CD4-positive, alpha-beta T cell treated with Interferon alpha-2 for 1 hour (primary cell): ENCODE data around the gene EPDR1.

Experiments used
- DNase-seq, 2 donors: peaks; one replicate each; pipeline ENCODE4 v3.0.0-alpha.2; 2020 to 2022

The EPDR1 gene

DNA sequence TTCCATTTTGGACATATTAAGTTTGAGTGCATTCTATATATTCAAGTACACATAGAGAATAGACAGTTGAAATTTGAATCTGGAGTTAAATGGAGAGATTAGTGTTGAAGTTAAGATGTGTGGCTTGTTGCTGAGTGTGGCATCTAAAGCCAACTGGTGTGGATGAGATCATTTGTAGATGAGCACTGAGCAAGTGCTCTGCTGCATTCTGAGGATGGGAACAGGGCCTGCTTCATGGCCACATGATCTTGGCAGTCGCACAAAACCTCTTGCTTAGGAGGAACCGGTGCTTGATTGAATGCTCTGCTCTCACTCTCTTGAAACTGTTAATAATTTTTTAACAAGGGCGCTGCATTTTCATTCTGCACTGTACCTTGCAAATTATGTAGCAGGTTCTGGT is 62.0 kb downstream of the EPDR1 start:
- DNase-seq, result no peak

DNA sequence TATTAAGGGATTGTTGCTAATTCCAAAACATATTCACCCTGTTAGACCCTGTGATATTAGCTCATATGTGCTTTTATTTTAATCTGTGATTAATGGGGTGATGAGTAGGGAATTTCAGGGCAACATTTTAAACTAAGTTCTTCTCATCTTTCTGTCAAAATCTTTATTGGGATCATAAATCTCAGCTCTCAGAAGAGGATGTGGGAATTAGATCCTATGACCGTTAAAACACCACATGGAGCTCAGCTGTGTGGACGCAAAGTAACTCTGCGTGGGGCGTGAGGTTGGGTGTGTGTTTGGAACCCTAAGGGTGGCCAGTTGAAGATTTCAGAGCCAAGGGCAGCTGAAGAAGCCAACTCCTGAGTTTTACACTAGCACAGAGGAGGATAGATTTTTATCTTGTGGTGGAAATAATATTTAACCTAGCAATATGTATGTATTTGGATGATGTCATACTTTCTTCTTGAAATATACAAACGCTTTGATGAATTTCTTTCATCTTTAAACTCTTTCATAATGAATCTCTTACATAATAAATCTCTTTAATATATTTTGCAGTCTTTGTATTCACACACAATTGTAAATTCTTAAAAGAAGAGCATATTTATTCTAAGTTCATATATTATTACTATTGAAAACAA is 64.4 kb downstream of the EPDR1 start:
- DNase-seq, result no peak

DNA sequence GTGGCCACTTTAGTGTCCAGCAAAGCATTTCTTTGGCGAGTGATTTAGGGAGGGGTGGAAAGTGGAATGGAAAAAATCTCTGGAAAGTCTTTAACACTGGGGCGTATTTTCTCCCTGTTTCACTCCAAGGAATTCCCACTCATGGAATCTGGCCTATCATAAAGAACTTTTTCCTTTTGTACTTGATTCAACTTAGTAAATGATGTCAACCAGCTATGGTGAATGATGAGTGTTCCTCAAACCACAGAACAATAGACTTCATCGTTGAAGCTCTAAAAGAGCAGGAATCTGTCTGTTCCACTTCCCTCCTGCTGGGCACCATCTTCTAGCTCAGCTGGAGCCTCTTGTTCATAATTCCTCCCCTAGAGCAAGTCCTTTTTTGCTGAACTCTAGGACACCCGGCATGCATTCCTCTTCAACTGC is 66.5 kb downstream of the EPDR1 start:
- no peak for DNase-seq

DNA sequence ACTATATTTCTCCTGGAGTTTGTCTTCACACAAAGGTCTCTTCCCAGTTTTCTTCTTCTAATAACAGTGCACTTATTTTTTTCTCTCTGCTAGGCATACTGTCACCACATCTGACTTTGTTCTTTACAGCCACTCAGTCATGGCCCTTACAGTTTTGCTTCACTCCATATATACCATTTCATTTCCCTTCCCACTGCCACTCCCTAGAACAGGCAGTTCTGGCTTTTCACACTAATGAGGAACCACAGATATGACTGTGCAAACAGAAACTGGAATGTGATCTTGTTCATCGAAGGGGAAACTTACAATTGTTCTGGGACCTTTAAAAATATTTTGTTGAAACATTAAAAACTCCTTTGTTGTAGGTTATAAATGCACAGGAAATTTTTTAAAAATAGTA is 67.3 kb downstream of the EPDR1 start:
- no peak for DNase-seq

DNA sequence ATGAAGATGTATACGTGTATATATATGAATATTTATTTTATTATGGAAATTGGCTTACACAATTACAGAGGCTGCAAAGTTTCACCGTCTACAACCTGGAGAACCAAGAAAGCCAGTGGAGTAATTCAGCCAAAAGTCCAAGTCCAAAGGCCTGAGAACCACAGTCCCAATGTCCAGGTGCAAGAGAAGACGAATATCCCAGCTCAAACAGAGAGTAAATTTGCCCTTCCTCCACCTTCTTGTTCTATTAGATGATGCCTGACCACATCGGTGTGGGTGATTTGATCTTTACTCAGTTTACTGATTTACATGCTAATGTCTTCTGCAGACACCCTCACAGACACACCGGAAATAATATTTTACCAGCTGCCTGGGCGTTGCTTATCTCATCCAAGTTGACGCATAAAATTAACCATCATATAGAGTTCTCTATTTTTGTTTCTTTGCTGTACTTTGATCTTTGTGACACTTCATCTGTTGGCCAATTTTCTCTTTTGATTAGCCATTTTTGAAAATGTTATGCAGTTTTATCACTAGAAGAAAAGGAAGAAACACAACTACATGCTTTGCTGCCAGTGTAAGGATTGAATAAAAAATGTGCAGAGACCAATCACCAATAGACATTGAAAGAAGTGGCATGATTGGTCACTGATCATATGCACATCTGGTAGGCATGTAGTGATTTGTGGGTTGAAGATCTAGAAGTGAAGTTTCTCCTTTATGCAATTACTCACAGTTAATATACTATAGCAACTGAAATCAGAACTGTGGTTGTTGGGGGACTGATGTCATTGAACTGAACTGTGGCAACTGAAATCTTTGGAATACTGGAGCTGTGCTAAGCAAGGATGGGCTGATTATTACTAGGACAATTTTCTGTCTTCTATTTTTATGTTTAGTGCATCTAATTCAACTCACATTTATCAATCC is 68.5 kb downstream of the EPDR1 start:
- no peak for DNase-seq

DNA sequence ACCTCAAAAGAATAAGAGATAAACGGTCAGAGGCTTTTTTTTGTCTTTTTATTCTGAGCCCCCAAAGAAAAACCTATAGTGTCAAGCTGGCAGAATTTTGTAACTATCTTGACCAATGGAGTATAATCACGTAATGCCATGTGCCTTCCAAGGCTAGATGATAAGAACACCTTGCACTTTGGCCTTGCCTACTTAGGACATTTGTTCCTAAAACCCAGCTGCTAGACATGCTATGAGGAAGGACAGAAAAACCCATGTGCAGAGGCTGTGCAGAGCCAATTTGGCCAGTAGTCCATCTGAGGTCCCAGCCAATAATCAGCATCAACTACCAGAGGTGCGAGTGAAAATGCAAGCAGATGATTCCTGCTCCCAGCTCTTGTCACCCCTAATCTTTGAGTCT is 69.9 kb downstream of the EPDR1 start:
- DNase-seq, result no peak

DNA sequence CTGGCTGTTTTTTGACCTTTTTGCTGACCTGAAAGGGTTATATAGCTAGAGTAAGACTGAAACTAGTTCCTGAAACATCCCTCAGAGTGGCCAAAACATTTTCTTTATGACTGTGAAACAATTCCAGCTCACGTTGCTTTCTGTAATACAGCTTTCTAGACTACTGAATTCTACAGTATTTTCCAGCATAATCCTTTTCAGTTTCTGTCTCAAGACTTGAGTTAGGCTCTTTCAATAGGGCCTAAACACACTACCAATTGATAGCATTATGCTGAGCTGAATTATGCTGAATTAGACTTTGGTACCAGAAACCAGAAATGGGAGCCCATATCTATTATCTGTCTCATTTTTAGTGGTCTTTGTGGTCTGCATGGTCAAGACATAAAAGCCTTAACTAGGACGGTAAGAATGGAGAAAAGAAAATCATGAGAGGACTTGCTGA is 72.6 kb downstream of the EPDR1 start:
- no peak for DNase-seq

DNA sequence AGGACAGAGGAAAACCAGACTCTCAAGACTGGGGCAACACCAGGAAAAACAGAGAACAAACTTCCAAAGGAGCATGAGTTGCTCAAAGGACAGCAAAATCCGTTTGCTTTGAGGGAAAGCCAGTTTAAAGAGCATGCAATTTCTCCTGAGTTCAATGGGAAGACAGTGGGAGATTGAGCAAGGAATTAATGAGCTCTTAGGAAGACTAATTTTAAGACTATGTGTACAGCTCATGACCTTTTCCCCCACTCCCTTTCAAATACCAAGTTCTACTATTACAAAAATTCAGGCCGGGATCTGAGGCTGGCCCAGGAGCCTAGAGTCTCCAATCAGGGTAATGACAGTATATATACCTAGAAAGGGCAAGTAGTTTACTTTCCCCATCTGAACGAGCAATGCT is 79.2 kb downstream of the EPDR1 start:
- DNase-seq, result no peak

DNA sequence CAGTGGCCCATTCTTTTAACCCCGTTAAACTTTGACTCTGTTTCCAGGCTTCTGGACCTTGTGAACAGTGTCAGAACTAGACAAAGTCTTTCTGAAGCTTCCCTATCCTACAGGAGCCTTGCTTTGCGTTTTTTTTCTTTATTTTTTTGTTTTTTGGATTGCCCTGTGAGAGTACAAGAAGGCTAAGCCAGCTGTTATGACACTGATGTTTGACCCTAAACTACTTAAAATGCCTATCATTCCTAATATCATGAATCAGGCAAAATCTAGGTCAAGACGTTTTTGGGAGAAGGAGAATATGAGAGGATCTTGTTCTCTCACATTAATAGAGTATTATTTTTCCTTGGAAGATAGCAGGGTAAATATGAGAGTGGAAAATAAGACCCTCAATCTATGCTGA is 79.8 kb downstream of the EPDR1 start:
- DNase-seq, result no peak
